ACC112 (cell line): Measurements from ENCODE around the gene RARB.

Experiments
- H2AFZ ChIP-seq: fragments of 200-600 bp; sonication (generic); one replicate; pipeline ENCODE4 v1.6.0; 2017; ENCODE audit warnings: antibody characterized with exemption, low read length; ENCODE audit not compliant: unreplicated experiment
- H3K27ac ChIP-seq: fragments of 200-600 bp; sonication (generic); 2 replicates; pipeline ENCODE4 v1.5.1; 2014; ENCODE audit warnings: low read depth, mild to moderate bottlenecking, antibody characterized with exemption, low read length, moderate library complexity
- H3K27me3 ChIP-seq: fragments of 200-600 bp; sonication (generic); 2 replicates; pipeline ENCODE4 v1.6.1; 2014; ENCODE audit warnings: mild to moderate bottlenecking, antibody characterized with exemption, low read length, moderate library complexity, mixed read lengths; ENCODE audit not compliant: insufficient read depth
- H3K36me3 ChIP-seq: fragments of 200-600 bp; sonication (generic); 2 replicates; pipeline ENCODE4 v1.6.1; 2016; ENCODE audit warnings: mild to moderate bottlenecking, antibody characterized with exemption, low read length, moderate library complexity, mixed read lengths; ENCODE audit not compliant: insufficient read depth
- H3K4me1 ChIP-seq: fragments of 200-600 bp; sonication (generic); one replicate; pipeline ENCODE4 v1.6.1; 2016; ENCODE audit warnings: low read length, mixed read lengths; ENCODE audit not compliant: insufficient read depth, unreplicated experiment, control insufficient read depth
- H3K4me3 ChIP-seq: fragments of 200-600 bp; sonication (generic); 2 replicates; pipeline ENCODE4 v1.5.1; 2014; ENCODE audit warnings: mild to moderate bottlenecking, low read depth, low read length
- H3K79me2 ChIP-seq: fragments of 200-600 bp; sonication (generic); one replicate; pipeline ENCODE4 v1.6.0; 2016; ENCODE audit warnings: low read length; ENCODE audit not compliant: control insufficient read depth, unreplicated experiment, insufficient read depth

RARB gene

DNA sequence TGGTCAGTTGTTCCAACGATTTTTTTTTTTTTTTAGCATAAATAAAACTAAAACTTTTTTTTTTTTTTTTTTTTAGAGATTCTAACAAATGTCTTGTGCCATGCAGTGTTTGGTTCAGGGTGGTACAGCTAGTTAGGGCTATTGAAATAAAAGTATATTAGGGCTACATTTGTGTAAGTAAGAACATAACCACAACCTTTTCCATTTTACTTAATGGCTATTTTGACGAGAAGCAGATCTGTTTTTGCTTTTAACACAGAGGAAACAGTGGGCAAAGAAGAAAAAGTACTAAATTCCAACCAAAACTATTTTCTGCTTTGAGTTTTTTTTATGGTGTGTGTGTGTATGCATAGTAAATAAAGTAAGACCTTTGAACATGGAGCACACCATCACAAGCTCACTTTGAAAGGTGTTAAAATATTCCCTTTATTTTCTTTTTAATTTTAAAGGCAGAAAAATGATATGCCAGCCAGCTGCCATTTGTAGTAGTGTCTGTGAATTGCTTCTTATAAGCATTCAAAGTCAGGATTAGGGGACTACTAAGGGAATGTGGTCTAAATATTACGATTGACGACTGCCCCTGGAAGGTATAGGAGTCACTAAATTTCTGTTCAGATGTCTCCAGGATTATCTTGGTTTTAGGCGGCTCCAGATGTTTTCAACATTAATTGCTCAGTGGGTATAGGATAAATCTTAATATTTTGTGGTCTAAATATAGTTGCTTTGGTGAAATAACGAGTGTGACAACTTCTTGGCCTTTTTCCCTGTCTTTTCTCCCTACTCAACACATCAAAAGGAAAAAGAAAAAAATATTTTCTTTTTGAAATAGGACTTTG is 3.1 kb downstream of the RARB start:
- H2AFZ ChIP-seq, result no peak overlapping the region
- H3K79me2 ChIP-seq, result no peaks in the 10 kb centered on the region
- H3K36me3 ChIP-seq, result no peaks in the 10 kb centered on the region
- peaks cover 20% of the 10 kb centered on the region for H3K4me1 ChIP-seq
- H3K27me3 ChIP-seq, result no peaks in the 10 kb centered on the region
- H3K4me3 ChIP-seq, result no peak overlapping the region
- no peak overlapping the region for H3K27ac ChIP-seq

DNA sequence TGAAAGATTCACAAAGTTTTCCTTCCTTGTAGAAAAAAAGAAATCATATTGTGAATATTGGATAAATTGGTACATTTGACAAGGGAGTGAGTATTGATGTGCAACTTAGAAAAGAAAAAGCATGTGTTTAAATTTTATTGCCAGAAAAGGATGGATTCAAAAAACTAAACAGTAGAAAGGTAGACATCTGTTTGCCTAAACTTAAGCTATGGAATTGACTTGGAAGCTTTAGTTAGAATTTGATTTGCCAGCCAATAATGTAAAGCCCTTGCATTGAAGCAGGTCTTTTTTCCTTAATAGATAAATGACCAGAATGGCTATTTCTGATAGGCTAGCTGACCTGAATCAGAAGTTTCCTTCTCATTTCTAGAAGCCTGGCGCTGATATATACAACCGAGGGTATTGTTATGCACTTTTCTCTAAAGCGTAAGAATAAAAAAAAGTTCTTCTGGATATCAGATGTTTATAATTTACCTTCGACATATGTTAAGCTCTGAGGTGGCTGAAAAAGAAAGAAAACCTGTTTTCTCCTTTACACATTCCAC is 4.2 kb downstream of the RARB start:
- Histone ChIP-seq H2AFZ (no peak overlapping the region), H3K27me3 (no peaks in the 10 kb centered on the region), H3K27ac (no peak overlapping the region), H3K79me2 (no peaks in the 10 kb centered on the region), H3K4me3 (no peak overlapping the region), H3K36me3 (no peaks in the 10 kb centered on the region), H3K4me1 (peaks cover 9% of the 10 kb centered on the region)

DNA sequence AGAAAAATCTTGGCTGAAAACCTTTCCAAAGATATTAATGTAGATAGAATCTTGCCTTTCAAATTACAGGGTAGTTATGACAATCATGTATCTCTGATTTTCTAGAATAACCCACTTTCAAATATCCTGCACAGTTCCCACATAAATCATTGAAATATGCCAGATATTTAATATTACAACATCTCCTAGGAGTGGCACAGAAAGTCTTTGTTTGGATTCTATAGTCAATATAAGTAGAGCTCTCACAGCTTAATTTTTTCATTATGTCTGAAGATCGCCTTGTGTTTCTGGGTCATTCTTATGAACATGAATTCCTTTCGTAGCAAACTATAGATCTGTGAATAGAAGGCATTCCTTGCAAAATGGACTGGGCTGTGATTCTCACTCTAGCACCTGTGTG is 5.0 kb downstream of the RARB start:
- no peak overlapping the region for H3K4me3 ChIP-seq
- no peak overlapping the region for H3K27ac ChIP-seq
- peaks cover 5% of the 10 kb centered on the region for H3K4me1 ChIP-seq
- H3K27me3 ChIP-seq, result no peaks in the 10 kb centered on the region
- H2AFZ ChIP-seq, result no peak overlapping the region
- H3K79me2 ChIP-seq, result no peaks in the 10 kb centered on the region
- H3K36me3 ChIP-seq, result no peaks in the 10 kb centered on the region

DNA sequence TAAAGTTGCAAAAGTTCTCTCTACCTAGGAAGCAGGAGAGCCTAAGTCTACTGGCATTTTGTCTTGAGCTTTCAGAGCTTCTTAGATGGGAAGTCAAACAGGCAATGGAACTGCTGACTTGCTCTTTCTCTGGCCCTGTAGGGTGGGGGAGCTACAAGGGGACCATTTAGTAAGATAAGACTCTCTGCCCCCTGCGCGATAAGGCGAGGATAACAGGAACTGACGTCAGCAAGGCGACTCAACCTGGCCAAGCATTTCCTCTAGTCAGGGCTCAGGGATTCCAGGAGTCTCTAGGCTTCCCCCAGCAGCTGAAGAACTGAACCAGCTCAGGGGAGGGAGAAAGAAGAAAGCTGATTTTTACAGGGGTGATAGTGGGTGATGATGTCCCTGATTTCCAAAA is 5.8 kb downstream of the RARB start:
- H3K4me3 ChIP-seq, result no peak overlapping the region
- no peaks in the 10 kb centered on the region for H3K27me3 ChIP-seq
- H3K4me1 ChIP-seq, result no peaks in the 10 kb centered on the region
- no peak overlapping the region for H3K27ac ChIP-seq
- H2AFZ ChIP-seq, result no peak overlapping the region
- no peaks in the 10 kb centered on the region for H3K79me2 ChIP-seq
- no peaks in the 10 kb centered on the region for H3K36me3 ChIP-seq

DNA sequence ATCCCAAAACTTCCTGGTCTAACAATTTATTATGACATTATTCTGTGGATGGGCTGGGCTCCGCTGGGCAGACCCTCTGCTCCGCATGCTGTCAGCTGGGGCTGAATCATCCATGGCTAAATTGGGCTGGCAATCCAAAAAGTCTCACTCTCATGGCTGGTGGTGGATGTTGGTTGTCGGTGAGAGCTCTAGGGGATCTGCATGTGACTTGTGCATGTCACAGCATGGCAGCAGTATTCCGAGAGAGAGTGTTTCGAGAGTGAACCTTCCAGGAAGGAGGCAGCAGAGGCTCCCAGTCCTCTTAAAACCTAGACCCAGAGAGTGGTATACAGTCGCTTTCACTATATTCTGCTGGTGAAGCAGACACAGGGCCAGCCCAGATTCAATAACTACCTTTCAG is 9.9 kb downstream of the RARB start:
- H3K36me3 ChIP-seq, result no peaks in the 10 kb centered on the region
- no peaks in the 10 kb centered on the region for H3K27me3 ChIP-seq
- H3K4me1 ChIP-seq, result no peaks in the 10 kb centered on the region
- no peak overlapping the region for H3K4me3 ChIP-seq
- no peaks in the 10 kb centered on the region for H3K79me2 ChIP-seq
- H3K27ac ChIP-seq, result no peak overlapping the region
- no peak overlapping the region for H2AFZ ChIP-seq

DNA sequence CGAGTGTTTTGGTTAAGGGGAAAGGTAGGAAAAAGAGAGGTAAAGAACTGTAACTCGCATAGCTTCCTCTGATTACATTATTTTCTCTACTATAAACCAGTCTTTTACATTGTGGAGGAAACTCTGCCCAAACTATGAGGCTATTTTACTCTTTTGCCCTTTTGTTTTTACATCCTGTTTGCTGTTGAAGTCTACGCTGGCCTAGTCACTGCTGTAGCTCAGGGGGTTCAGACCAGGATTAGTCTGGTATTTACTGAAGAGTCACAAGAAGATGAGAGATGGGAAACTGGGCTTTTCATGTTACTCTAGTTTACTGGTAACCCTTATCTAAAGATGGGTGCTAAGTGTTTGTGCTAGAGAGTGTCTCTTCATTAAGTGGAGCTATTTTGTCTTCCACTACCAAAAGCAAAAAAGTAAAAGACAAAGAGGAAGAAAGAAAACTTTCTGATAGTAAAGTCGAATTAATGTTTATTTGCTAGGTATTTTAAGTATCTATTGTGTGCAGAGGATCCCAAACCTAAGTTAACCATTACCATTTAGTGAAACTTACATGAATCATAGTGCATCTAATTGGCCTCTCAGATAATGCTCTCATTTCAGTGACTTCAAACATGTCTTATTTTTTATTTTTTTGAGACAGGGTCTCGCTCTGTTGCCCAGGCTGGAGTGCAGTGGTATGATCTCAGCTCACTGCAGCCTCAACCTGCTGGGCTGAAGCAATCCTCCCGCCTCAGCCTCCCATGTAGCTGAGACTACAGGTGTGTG is 10.9 kb downstream of the RARB start:
- Histone ChIP-seq H2AFZ (no peak overlapping the region), H3K4me1 (no peaks in the 10 kb centered on the region), H3K27me3 (no peaks in the 10 kb centered on the region), H3K27ac (no peak overlapping the region), H3K79me2 (no peaks in the 10 kb centered on the region), H3K36me3 (no peaks in the 10 kb centered on the region), H3K4me3 (no peak overlapping the region)

DNA sequence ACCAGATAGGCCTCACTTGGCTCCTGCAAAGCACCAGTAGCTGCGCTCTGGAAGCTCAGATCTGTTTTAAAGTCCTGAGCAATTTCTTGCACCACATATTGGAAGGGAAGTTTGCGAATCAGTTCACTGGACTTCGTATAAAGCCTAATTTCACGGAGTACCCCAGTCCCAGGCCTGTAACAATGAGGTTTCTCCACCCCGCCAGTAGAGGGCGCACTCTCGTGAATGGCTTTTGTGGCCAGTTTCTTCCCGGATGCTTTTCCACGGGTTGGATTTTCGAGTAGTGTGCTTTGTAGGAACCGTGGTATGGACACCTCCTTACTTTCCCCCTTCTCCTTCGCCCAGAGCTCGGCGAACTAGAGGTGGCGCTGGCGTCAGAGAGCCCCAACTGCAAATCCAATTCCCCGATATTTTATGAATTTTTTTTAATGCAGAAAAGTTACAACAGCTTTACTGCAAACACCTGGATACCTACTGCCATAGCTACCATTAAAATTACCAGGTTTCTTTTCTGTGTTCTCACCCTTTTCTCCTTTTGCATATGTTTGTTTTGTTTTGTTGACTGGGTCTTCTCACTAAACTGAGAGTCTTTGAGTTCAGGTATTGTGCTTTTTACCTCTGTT is 13.3 kb downstream of the RARB start:
- H2AFZ ChIP-seq, result no peak overlapping the region
- H3K4me3 ChIP-seq, result no peak overlapping the region
- no peaks in the 10 kb centered on the region for H3K27me3 ChIP-seq
- H3K36me3 ChIP-seq, result no peaks in the 10 kb centered on the region
- H3K4me1 ChIP-seq, result no peaks in the 10 kb centered on the region
- no peak overlapping the region for H3K27ac ChIP-seq
- H3K79me2 ChIP-seq, result no peaks in the 10 kb centered on the region

DNA sequence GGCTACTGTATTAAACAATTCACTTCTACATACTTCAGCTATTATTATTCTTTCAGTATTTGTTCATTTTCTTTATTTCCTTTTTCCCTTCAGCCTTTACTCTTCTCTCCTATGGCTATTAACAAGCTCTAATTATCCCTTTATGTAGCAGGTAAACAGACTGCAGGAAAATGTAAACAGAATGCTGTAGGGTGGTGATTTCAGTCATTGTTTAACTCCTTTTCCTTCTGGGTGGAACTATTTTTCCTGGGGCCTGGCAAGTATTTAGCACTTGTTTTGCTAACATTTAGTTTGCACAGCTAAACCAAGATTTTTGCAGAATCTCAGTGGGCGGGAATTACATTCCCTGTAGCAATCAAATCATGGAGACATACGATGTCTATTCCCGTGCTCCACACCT is 14.4 kb downstream of the RARB start:
- H3K4me1 ChIP-seq, result no peaks in the 10 kb centered on the region
- no peak overlapping the region for H3K4me3 ChIP-seq
- H3K27ac ChIP-seq, result no peak overlapping the region
- no peaks in the 10 kb centered on the region for H3K27me3 ChIP-seq
- H3K79me2 ChIP-seq, result no peaks in the 10 kb centered on the region
- no peaks in the 10 kb centered on the region for H3K36me3 ChIP-seq
- no peak overlapping the region for H2AFZ ChIP-seq

DNA sequence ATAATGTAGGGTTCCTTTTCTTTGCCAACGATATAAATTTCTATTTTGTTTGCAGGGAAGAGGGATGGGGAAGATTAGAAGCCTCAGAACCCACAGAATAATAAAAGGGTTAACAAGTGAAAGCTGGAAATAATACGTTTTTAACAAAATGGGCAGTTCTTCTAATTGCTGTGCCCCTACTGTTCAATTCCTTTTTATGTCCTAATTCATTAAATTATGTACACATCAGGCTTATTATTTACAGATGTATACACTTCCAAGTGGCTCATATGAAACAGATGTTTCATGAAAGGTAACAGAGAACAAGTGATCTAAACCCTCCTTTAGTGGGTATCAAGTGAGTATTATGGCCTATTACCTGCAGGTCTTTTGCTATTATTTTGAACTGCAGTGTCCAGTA is 16.2 kb downstream of the RARB start:
- Histone ChIP-seq H2AFZ (no peak overlapping the region), H3K27ac (no peak overlapping the region), H3K36me3 (no peaks in the 10 kb centered on the region), H3K4me1 (peaks cover 8% of the 10 kb centered on the region), H3K4me3 (no peak overlapping the region), H3K27me3 (no peaks in the 10 kb centered on the region), H3K79me2 (no peaks in the 10 kb centered on the region)

DNA sequence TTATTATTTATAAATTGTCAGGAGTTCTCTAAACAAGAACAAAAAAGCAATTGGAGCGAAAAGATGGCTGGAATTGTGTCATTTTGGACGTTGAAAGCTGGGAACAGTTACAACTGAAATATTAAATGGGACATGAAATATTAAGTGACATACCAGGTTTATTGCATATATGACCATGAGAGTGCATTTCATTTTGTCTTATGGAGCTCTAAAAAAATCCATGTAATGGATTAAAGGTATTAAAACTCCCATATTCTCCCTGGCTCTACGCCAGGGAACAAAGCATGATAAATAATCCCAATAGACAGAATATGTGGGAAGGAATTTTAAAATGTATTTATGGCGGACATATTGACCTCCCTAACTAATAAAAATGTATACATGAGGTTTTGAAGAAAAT is 17.7 kb downstream of the RARB start:
- peaks cover 11% of the 10 kb centered on the region for H3K4me1 ChIP-seq
- no peak overlapping the region for H3K4me3 ChIP-seq
- no peak overlapping the region for H2AFZ ChIP-seq
- H3K79me2 ChIP-seq, result no peaks in the 10 kb centered on the region
- H3K27ac ChIP-seq, result no peak overlapping the region
- H3K36me3 ChIP-seq, result no peaks in the 10 kb centered on the region
- no peaks in the 10 kb centered on the region for H3K27me3 ChIP-seq
